PC-3 (cell line): ENCODE results near the gene GLYATL2. TPM values are rescaled to one million over a fixed set of nuclear protein-coding genes. Genes with fewer than 3 reads are reported as not detected.
A peak's percentile ranks its signal among the peaks of the same experiment; 100 is the strongest.

Source experiments
- ATAC-seq: fragments of 200-7000 bp; cut with Tn5 transposase; 2 replicates; pipeline ENCODE4 v1.9.1; 2020; ENCODE audit warnings: mild to moderate bottlenecking, moderate library complexity
- BruUV-seq: library from RNA; stranded (reverse); fragments of 400-500 nt; replicated peaks from 2 replicates; lab custom pipeline; 2021; lab: Mats Ljungman, UMichigan
- CTCF ChIA-PET: fragments of 300-600 bp; sonication (Branson Sonifier 250); formaldehyde crosslinking; loops from one replicate; lab custom pipeline; 2022; ENCODE audit warnings: antibody characterized with exemption; lab: Charles Lee
- POLR2A ChIA-PET: fragments of 300-600 bp; sonication (Branson Sonifier 250); formaldehyde crosslinking; loops from one replicate; lab custom pipeline; 2022; ENCODE audit warnings: antibody characterized with exemption; ENCODE audit not compliant: unreplicated experiment; lab: Charles Lee
- DNase-seq: peaks from one replicate; pipeline ENCODE4 v3.0.0-alpha.2; 2015
- H2AFZ ChIP-seq: fragments of 300-600 bp; sonication (generic); 2 replicates; pipeline ENCODE4 v1.6.0; 2016; ENCODE audit warnings: antibody characterized with exemption, low read length
- H3F3A ChIP-seq: fragments of 300-600 bp; sonication (generic); one replicate; pipeline ENCODE4 v1.6.0; 2017; ENCODE audit warnings: antibody characterized with exemption, low read length, control low read depth, mild to moderate bottlenecking; ENCODE audit not compliant: unreplicated experiment
- H3K27ac ChIP-seq: fragments of 300-600 bp; sonication (generic); 2 replicates; pipeline ENCODE4 v1.5.1; 2016; ENCODE audit warnings: mild to moderate bottlenecking, low read length
- H3K27me3 ChIP-seq: fragments of 300-600 bp; sonication (generic); 2 replicates; pipeline ENCODE4 v1.6.1; 2016; ENCODE audit warnings: low read length, mixed read lengths
- H3K36me3 ChIP-seq: fragments of 300-600 bp; sonication (generic); 2 replicates; pipeline ENCODE4 v1.6.1; 2016; ENCODE audit warnings: low read depth, mixed run types, low read length, mixed read lengths
- H3K4me1 ChIP-seq: fragments of 300-600 bp; sonication (generic); 2 replicates; pipeline ENCODE4 v1.5.1; 2016; ENCODE audit warnings: low read length; ENCODE audit not compliant: insufficient read depth
- H3K4me2 ChIP-seq: fragments of 300-600 bp; sonication (generic); 2 replicates; pipeline ENCODE4 v1.6.0; 2016; ENCODE audit warnings: low read length
- H3K4me3 ChIP-seq: fragments of 300-600 bp; sonication (generic); 2 replicates; pipeline ENCODE4 v1.5.1; 2016; ENCODE audit warnings: mild to moderate bottlenecking, low read length, mixed read lengths
- H3K79me2 ChIP-seq: fragments of 300-600 bp; sonication (generic); 2 replicates; pipeline ENCODE4 v1.6.1; 2017; ENCODE audit warnings: low read length, mixed read lengths
- H3K9ac ChIP-seq: fragments of 300-600 bp; sonication (generic); 2 replicates; pipeline ENCODE4 v1.6.0; 2016; ENCODE audit warnings: mild to moderate bottlenecking, low read length
- H3K9me2 ChIP-seq: fragments of 300-600 bp; sonication (generic); replicated peaks from 2 replicates; pipeline ENCODE4 v1.6.1; 2016; ENCODE audit warnings: mixed run types, low read length, mixed read lengths
- H3K9me3 ChIP-seq: fragments of 300-600 bp; sonication (generic); 2 replicates; pipeline ENCODE4 v1.6.1; 2016; ENCODE audit warnings: low read length, mixed read lengths
- H4K20me1 ChIP-seq: fragments of 300-600 bp; sonication (generic); 2 replicates; pipeline ENCODE4 v1.6.1; 2016; ENCODE audit warnings: low read length, mixed read lengths
- CTCF ChIP-seq: fragments of 300-600 bp; sonication (generic); conservative IDR thresholded peaks from 2 replicates; pipeline ENCODE4 v1.5.1; 2017; ENCODE audit warnings: antibody characterized with exemption, low read depth, mild to moderate bottlenecking, low read length
- EZH2 ChIP-seq: fragments of 300-600 bp; sonication (generic); IDR thresholded peaks from one replicate; pipeline ENCODE4 v1.6.1; 2017; ENCODE audit warnings: antibody characterized with exemption, mild to moderate bottlenecking, low read length; ENCODE audit not compliant: unreplicated experiment
- EZH2phosphoT487 ChIP-seq: fragments of 300-600 bp; sonication (generic); IDR thresholded peaks from 2 replicates; pipeline ENCODE4 v1.6.1; 2018; ENCODE audit warnings: mild to moderate bottlenecking, antibody characterized with exemption, low read length, borderline replicate concordance
- intact Hi-C: fragments of 100-400 bp; cut with micrococcal nuclease; formaldehyde crosslinking; loops from 2 replicates; pipeline ENCODE4 v1.9.0; 2023
- total RNA-seq: library from RNA; depleted of rRNA; stranded (reverse); fragments of >200 nt; gene quantifications from 2 replicates; pipeline ENCODE4 v1.2.3, GENCODE V29; 2014

GLYATL2 gene
- total RNA-seq, 1 experiment from 2014 or later: 0.33 TPM

- H3K27ac ChIP-seq: no peak overlapping the region
- H4K20me1 ChIP-seq: no peaks in the 10 kb centered on the region
- H2AFZ ChIP-seq: no peak overlapping the region
- no peaks in the 10 kb centered on the region for H3K9me3 ChIP-seq
- intact Hi-C loops: no loop called here
- H3K36me3 ChIP-seq: no peaks in the 10 kb centered on the region
- H3K9me2 ChIP-seq: no peaks in the 10 kb centered on the region
- CTCF ChIA-PET: no interaction called here
- no peaks in the 10 kb centered on the region for H3K79me2 ChIP-seq
- BruUV-seq: no TSS peak
- H3K4me3 ChIP-seq: no peak overlapping the region
- POLR2A ChIA-PET: no interaction called here
- H3K4me1 ChIP-seq: peaks cover 12% of the 10 kb centered on the region; the same call in 1 of the 2 replicates
- DNase-seq (peak; percentile 82), ATAC-seq (peak; percentile 66)
- no peak overlapping the region for H3K9ac ChIP-seq
- H3F3A ChIP-seq: no peaks in the 10 kb centered on the region
- peak overlapping the region; percentile 7; the same call in 1 of the 2 replicates for H3K4me2 ChIP-seq
- TF ChIP-seq EZH2 (no peak), CTCF (no peak), EZH2phosphoT487 (no peak)
- H3K27me3 ChIP-seq: no peaks in the 10 kb centered on the region
Observed at GRCh38 chr11:58805065-58805464, 39.4 kb downstream of the GLYATL2 start.

- Histone ChIP-seq H3K9me3 (no peaks in the 10 kb centered on the region), H3K4me3 (no peak overlapping the region), H3K79me2 (no peaks in the 10 kb centered on the region), H3K27ac (no peak overlapping the region), H3K36me3 (no peaks in the 10 kb centered on the region), H3K27me3 (no peaks in the 10 kb centered on the region), H2AFZ (no peak overlapping the region), H3F3A (no peaks in the 10 kb centered on the region), H4K20me1 (no peaks in the 10 kb centered on the region), H3K9ac (no peak overlapping the region), H3K9me2 (no peaks in the 10 kb centered on the region), H3K4me1 (peaks cover 12% of the 10 kb centered on the region; the same call in 1 of the 2 replicates), H3K4me2 (no peak overlapping the region)
- TF ChIP-seq EZH2 (no peak), EZH2phosphoT487 (no peak), CTCF (no peak)
- ChIA-PET CTCF (no interaction called here), POLR2A (no interaction called here)
- ATAC-seq: no peak
- intact Hi-C loops: no loop called here
- no TSS peak for BruUV-seq
- DNase-seq: no peak
Observed at GRCh38 chr11:58801974-58802545, 42.4 kb downstream of the GLYATL2 start.

- Histone ChIP-seq H3K79me2 (no peaks in the 10 kb centered on the region), H3K9me2 (no peaks in the 10 kb centered on the region), H2AFZ (no peak overlapping the region), H3K9ac (no peak overlapping the region), H3F3A (no peaks in the 10 kb centered on the region), H3K4me2 (no peak overlapping the region), H3K27me3 (no peaks in the 10 kb centered on the region), H3K9me3 (no peaks in the 10 kb centered on the region), H4K20me1 (no peaks in the 10 kb centered on the region), H3K4me1 (peaks cover 12% of the 10 kb centered on the region; the same call in 1 of the 2 replicates), H3K4me3 (no peak overlapping the region), H3K36me3 (no peaks in the 10 kb centered on the region), H3K27ac (no peak overlapping the region)
- ATAC-seq (no peak), DNase-seq (no peak)
- ChIA-PET POLR2A (no interaction called here), CTCF (no interaction called here)
- TF ChIP-seq CTCF: no peak
- TF ChIP-seq EZH2: no peak
- no peak for TF ChIP-seq EZH2phosphoT487
- BruUV-seq: no TSS peak
- intact Hi-C loops: no loop called here
Observed at GRCh38 chr11:58801302-58801701, 43.2 kb downstream of the GLYATL2 start.
